Activated naive CD8-positive, alpha-beta T cell treated with anti-CD3 and anti-CD28 coated beads, Interleukin-2, amount 50 U/mL, for 16 hours (primary cell): ENCODE measurements around the gene DDX41.

Experiments used
- DNase-seq: peaks from one replicate; pipeline ENCODE4 v3.0.0-alpha.2; 2020; ENCODE audit warnings: low read depth, low spot score

Gene DDX41

GRCh38 chr5:177483994-177484901, 32.5 kb downstream of the DDX41 start:
- DNase-seq, result no peak

GRCh38 chr5:177483042-177483441, 33.7 kb downstream of the DDX41 start:
- DNase-seq, result no peak

DNA sequence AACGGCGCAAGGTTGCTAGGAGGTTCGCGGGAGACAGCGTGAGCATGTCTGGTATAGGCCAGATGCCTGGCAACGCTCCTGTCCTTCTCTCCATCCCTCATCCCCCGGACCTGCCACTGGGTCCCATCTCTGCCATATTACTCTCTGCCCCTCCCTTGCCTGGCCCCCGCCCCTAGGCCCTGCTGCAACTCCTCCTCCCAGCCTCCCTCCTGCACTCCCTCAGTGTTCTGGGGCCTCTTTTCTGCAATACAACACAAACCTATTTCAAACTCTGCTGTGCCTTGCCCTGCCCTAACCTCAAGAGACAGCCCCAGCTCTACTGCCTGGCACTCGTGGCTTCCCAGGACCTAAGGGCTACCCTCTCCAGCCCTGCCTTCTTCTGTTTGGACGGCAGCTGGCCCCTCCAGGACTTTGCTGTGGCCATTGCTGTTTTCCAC, 34.4 kb downstream of the DDX41 start:
- no peak for DNase-seq

DNA sequence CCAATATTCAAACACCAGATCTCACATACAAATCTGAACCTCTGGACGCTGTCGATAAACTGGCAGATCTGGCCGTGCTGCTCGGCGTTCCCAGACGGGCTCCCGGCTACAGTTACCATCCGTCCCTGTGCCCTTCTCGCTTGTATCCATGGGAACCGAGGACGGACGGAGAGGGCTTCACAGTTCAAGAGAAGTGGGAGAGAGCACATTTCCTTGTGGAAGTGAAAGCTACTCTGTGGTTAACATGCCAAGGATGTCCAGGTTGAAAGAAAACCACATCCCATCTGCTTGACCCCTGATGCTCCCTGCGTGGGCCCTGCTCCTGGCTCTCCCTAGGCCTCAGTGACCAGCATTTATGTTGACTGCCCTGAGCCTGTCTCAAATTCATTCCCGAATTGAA, 37.0 kb downstream of the DDX41 start:
- DNase-seq, result no peak

GRCh38 chr5:177478711-177479646, 37.8 kb downstream of the DDX41 start:
- no peak for DNase-seq

DNA sequence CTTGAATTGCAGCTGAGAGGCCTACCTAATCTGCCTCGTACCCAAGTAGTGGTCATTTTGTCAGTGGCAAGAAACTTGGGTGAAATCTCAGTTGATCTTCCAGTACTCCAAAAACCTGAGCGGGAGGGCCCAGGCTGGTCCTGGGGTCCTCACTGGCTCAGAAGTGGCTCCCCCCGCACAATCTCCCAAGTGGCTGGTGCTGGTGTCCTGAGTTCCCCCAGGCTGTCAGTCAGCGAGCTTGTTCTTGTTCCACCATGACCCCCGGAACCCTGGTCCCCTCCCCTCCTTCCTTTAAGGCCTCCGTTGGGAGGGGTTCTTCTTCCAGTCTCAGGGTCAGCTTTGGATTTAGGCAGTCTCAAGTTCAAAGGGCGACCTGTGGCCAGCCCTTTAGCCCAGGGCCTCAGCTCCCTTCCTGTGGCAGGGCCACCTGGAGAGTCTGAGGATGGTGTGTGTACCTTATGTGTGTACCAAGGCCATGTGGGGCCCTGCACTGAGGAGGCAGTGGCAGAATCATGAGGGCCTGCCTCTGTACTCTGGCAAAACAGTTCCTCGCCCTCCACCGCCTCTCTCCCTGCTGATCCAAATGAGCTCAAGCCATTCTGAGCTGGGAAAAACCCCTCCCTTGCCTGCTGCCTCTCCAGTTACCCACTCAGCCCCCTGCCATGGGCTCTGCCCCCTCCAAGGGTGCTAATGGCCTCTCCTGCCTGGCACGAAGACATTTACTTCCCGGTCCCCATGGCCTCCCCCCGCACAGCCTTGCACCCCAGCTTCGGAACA, 38.9 kb downstream of the DDX41 start:
- no peak for DNase-seq

- no peak for DNase-seq
Measured at GRCh38 chr5:177476531-177477233, 40.1 kb downstream of the DDX41 start.

DNA sequence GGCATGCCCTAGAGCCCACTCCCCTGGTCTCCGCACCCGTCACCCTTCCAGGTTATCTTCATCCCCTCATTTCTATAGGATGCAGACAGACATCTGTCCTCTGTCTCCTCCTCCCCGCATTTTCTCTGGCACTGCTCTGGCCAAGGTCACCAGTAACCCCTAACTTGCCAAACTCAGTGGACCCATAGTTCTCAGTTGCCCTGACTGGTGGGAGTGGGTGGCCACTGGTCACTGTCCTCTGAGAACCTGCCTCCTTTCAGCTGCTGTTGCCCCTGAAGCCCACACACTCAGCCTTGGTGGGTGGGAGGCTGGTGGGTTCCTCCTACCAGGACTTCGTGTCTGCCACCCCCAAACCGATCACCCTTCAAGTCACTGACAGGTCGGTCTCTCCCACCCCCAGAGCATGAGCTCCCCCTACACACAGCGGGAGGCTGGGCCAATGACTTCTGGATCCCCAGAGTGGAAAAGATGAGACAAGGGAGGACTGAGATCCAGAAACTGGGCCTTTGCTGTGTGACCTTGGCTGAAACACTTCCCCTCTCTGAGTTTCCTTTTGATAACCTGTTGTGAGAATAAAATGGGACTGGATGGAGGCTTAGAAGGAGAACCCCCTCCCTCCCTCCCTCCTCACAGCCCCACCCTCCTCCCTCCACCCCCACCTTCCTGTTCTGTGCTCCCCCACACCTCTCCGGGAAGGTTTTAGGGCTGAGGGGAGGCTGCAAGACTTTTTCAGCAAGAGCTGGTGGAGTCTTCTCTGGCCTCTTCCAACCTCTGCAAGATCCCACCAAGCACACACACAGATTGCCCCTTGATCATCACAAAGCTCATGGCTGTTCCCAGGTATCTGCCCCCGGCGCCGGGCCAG, 41.0 kb downstream of the DDX41 start:
- DNase-seq, result no peak

DNA sequence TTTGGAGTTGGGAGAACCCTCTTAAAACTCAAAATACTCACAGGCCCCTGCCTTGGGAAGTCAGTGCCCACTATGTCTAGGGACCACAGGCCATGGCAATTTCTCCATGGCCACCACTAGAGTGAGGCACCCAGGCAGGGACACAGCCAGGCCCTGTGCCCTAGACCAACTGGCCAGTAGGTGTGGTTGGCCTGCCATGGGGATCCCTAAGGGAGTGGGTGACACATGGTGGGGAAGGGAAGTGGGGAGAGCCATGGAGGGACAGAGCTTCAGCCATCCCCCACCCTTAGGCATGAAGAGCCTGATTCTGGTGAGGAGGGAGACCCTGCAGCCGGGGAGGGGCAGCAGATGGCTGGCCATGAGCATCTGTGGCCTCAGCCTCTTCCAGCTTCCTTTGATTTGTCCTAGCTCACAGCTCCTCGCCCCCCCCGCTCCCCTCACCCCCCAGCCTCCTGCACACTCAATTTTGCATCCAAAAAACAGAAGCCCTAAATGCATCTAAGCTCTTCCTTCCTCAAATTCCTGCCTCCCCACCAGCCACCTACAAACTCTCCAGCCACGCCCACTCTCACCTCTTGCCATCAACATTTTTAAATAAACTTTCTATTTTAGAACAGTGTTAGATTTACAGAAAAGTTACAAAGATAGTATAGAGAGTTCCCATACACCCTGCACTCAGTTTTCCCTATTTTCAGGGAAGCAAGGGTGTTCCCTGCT, 41.8 kb downstream of the DDX41 start:
- no peak for DNase-seq

- DNase-seq, result no peak
Measured at GRCh38 chr5:177474002-177474476, 42.7 kb downstream of the DDX41 start.

DNA sequence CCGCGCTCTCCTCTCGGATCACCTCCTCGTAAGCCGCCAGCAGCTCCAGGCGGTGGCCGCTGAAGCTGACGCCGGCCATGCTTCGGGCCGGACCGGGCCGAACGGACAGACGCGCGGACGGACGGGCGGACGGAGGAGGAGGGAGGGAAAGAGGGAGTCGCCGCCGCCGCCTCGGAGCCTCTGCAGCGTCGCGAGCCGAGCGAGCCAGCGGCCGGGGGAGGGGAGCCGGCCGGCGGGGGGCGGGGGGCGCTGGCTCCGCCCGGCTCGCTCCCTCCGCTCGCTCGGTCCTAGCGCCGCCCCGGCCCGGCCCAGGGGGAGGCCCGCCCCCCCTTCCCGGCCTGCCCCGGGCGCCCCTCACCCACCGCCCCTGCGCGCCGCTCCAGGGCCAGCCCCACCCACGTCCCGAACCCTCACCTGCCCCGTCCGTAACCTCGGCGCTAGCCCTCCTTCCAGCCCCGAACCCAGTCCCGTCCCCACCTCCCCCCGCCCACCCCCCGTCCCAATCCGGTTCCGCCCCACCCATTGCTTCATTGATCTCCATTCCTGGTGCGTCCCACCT, 43.2 kb downstream of the DDX41 start, which contains the start of gene DBN1:
TSS of gene DBN1 (minus strand) at position 192 of the 559 bp plus-strand sequence. CDS start at position 79, 113 bp downstream.
- DNase-seq, result no peak

DNA sequence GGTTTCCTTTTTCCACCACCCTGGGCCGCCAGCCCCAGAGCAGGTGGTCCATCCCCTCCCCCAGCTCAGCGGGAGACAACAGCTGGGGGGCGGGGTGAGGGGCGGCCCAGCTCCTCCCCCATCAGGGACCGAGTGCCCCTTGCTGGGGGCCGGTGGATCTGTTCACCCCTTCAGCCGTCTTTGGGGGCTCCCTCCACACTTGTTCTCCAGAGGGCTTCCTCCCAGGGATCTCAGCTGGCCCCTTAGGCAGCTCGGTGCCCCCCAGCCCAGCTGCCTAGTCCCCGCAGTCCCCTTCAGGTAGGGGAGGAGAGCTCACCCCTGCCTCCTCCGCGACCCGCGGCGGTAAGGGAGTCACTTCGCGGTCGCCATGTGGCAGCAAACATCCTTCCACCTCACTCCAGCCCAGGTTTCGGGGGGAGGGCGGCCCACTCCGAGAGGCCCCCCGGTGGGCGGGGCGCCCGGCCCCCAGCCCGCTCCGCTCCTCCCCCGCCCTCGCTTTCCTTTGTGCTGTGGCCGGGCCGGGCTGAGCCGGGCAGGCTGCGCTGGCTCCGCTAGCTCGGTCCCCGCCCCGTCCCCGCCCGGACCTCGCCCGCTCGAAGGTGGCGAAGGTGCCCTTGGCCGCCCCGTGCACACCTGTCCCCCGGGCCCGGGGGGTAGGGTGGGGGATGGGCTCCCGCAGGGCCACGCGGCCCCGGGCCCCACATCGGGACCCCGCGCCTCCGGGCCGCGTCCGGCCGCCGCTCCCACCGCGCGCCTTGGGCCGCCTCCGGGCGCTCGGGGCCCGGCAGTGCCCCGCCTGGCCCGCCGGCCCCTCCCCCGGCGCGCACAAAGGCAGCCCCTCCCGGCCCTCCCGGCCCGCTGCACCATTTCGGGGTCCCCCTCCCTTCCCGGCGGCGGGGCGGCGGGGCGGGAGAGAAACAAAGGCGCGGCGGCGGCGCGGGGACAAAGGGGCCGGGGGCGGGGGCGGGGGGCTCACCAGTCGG, 44.0 kb downstream of the DDX41 start:
- DNase-seq, result peak; percentile 58

DNA sequence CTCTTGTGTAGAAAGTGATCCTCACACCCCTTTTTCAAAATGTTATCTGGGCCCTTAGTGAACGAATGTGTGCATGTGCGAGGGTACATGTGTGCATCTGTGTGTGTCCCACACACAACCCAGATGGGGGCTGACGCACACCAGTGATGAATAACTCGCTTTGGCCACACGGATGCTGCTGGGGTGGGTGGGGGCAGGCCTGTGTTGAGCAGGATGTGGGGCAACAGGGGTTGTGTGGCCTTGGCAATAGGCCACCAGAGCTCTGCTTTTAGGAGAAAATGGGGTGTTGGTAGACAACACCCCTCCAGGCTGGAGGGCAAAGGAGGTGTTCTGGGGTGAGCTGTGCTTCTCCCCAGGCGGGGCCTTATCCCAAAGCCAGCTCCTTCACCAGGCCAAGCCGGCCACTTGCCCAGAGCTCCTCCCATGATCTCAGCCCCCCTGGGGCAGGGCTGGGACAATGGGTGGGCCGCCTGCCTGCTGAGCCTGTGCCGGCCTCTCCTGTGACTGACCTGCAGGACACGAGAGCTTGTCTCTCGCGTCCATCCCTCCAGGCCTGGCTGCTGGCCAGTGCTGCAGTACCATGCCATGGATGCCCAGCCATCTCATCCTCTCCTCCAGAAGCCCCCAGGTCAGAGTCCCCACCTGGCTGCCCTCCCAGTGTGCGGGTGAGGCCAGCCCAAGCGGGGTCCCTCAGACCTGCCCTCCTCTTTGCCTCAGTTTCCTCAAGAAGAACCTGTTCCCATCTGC, 45.0 kb downstream of the DDX41 start:
- no peak for DNase-seq

GRCh38 chr5:177470759-177471536, 45.8 kb downstream of the DDX41 start:
- DNase-seq, result no peak

DNA sequence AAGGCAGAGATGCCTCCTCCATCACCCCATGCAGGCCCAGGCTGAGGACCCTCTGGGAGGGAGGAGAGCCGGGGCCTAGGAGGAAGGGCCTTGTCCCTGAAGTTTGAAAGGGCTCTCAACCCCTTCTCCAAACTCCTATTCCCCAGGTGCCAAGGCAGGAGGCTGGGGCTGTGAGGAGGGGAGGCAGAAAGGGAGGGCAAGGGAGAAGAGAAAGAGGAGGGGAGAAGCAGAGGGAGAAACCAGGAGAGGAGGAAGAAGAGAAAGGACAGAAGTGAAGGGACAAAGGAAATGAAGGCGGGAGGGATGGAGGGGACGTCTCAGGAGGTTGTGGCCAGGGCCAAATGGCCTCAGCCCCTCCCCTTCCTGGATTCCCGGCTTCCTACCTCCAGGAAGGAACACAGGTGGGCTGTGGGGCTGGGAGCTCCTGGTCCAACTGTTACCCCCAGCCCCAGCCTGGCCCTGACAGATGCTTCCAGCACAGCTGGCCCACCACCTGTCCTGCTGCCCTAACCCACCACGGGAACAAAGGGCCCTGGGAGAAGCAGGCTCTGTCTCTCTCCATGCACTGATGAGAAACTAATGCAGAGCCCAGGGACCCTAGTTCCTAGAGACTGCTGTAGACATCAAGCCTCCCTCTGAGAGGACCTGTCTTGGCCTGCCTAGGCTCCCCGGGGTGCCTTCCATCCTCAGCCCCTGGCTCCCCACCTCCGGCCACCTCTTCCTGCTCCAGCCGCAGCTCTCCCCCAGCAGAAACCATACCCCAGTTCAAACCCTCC, 46.8 kb downstream of the DDX41 start:
- no peak for DNase-seq
